Kidney epithelial cell (primary cell): ENCODE results near the gene C16orf86. TPM values are rescaled to one million over a fixed set of nuclear protein-coding genes. Genes with fewer than 3 reads are reported as not detected.

ENCODE experiments used
- DNase-seq: peaks from one replicate; pipeline ENCODE4 v3.0.0-alpha.2; 2010; ENCODE audit warnings: low read depth
- H3K27me3 ChIP-seq: 2 replicates; pipeline ENCODE4 v1.6.0; 2011; ENCODE audit warnings: low read length; ENCODE audit not compliant: control insufficient read depth, insufficient read depth
- H3K36me3 ChIP-seq: 2 replicates; pipeline ENCODE4 v1.5.1; 2011; ENCODE audit warnings: low read length; ENCODE audit not compliant: control insufficient read depth, insufficient read depth
- H3K4me3 ChIP-seq: 2 replicates; pipeline ENCODE4 v1.5.1; 2011; ENCODE audit warnings: low read depth, mild to moderate bottlenecking, control low read depth, low read length
- CTCF ChIP-seq: IDR thresholded peaks from 2 replicates; pipeline ENCODE4 v1.5.1; 2011; ENCODE audit warnings: mild to moderate bottlenecking, moderate library complexity, low read length, control low read depth, inconsistent platforms; ENCODE audit not compliant: insufficient read depth, poor library complexity, severe bottlenecking
- total RNA-seq: library from RNA; depleted of rRNA; stranded (reverse); fragments of >200 nt; gene quantifications from 2 replicates; pipeline ENCODE4 v1.2.3, GENCODE V29; 2015

Gene C16orf86
- total RNA-seq, 1 donor from 2014 or later, result 4.5 TPM

GRCh38 chr16:67676939-67677338 is 10.3 kb downstream of the C16orf86 start:
- peaks cover 2% of the 10 kb centered on the region for H3K36me3 ChIP-seq
- H3K27me3 ChIP-seq, result no peaks in the 10 kb centered on the region
- DNase-seq, result no peak
- no peak overlapping the region for H3K4me3 ChIP-seq
- TF ChIP-seq CTCF, result no peak

GRCh38 chr16:67677712-67678111 is 11.1 kb downstream of the C16orf86 start:
- DNase-seq, result no peak
- peaks cover 2% of the 10 kb centered on the region for H3K36me3 ChIP-seq
- no peak for TF ChIP-seq CTCF
- H3K27me3 ChIP-seq, result no peaks in the 10 kb centered on the region
- no peak overlapping the region for H3K4me3 ChIP-seq

GRCh38 chr16:67678354-67679023 is 11.9 kb downstream of the C16orf86 start:
- no peak for DNase-seq
- H3K4me3 ChIP-seq, result no peak overlapping the region
- H3K27me3 ChIP-seq, result no peaks in the 10 kb centered on the region
- no peak for TF ChIP-seq CTCF
- peaks cover 2% of the 10 kb centered on the region for H3K36me3 ChIP-seq

GRCh38 chr16:67679935-67680897 is 13.6 kb downstream of the C16orf86 start:
- no peak for TF ChIP-seq CTCF
- no peak for DNase-seq
- peaks cover under 1% of the 10 kb centered on the region for H3K36me3 ChIP-seq
- H3K27me3 ChIP-seq, result no peaks in the 10 kb centered on the region
- no peak overlapping the region for H3K4me3 ChIP-seq

- H3K4me3 ChIP-seq, result no peak overlapping the region
- H3K36me3 ChIP-seq, result peaks cover 4% of the 10 kb centered on the region
- DNase-seq, result no peak
- no peak for TF ChIP-seq CTCF
- H3K27me3 ChIP-seq, result no peaks in the 10 kb centered on the region
Observed at GRCh38 chr16:67683767-67684166, 17.2 kb downstream of the C16orf86 start.
